ENCODE results near the gene USP44. TPM values are rescaled to one million over a fixed set of nuclear protein-coding genes. Genes with fewer than 3 reads are reported as not detected.

USP44 gene
- total RNA-seq, 1 experiment from 2014 or later = 0.17 TPM

GRCh38 chr12:95473884-95474659, 77.2 kb downstream of the USP44 start, which contains the start of gene METAP2 (continued):
- TF ChIP-seq POLR2AphosphoS5 (IDR thresholded peaks at IDR 0.05; ENCODE audit: low read depth, low read length) (peak; percentile 97), ATF3 (IDR thresholded peaks at IDR 0.05) (no peak), SP1 (IDR thresholded peaks at IDR 0.05; ENCODE audit: low read depth) (peak; percentile 52), SRF (IDR thresholded peaks at IDR 0.05; ENCODE audit: low read depth) (0 out of 2 replicates have a peak, but pooled peaks have one; percentile 12)

GRCh38 chr12:95473231-95473883, 77.9 kb downstream of the USP44 start:
- Histone ChIP-seq H2AFZ (ENCODE audit: low read depth, low read length, poor library complexity, severe bottlenecking) (peak overlapping the region; percentile 91), H4K20me1 (ENCODE audit: insufficient read depth) (peaks cover 4% of the 10 kb centered on the region; the same call in 1 of the 2 replicates)
- no peak for TF ChIP-seq SRF (IDR thresholded peaks at IDR 0.05; ENCODE audit: low read depth)
- TF ChIP-seq RAD21 (IDR thresholded peaks at IDR 0.05; ENCODE audit: low read depth) = 0 out of 2 replicates have a peak, but pooled peaks have one; percentile 3
- no peak for TF ChIP-seq ZBTB33 (IDR thresholded peaks at IDR 0.05; ENCODE audit: extremely low read depth, insufficient replicate concordance, low read length)

More at GRCh38 chr12:95473231-95473883, 77.9 kb downstream of the USP44 start:
- POLR2A ChIA-PET = interaction anchor here (0.6 to 2.0 kb wide), 20 partner anchors 9 to 387 kb away, joined by 3 to 11 read pairs (median 4); no protein-coding TSS in a partner anchor
- no peaks in the 10 kb centered on the region for H3K9me2 ChIP-seq (ENCODE audit: insufficient read depth)
- peak overlapping the region; percentile 94 to 98 for H3K4me3 ChIP-seq (replicated peaks in 1 of 2; ENCODE audit: low read depth in 1 of 2, low read length in 2 of 2)
- peak overlapping the region; percentile 99 for H3K9ac ChIP-seq (ENCODE audit: low read length)
- H3K4me2 ChIP-seq (ENCODE audit: low read length) = peak overlapping the region; percentile 84
- peaks cover 51% of the 10 kb centered on the region for H3K79me2 ChIP-seq (ENCODE audit: insufficient read depth, low read length)
- no peaks in the 10 kb centered on the region for H3K9me3 ChIP-seq (ENCODE audit: control insufficient read depth in 1 of 2, insufficient read depth in 1 of 2, low read depth in 1 of 2, low read length in 2 of 2)
- CTCF ChIA-PET = interaction anchor here (1.0 to 1.1 kb wide), 3 partner anchors 61 to 445 kb away, joined by 4 to 5 read pairs (median 4); no protein-coding TSS in a partner anchor
- H3K4me1 ChIP-seq (ENCODE audit: control insufficient read depth in 1 of 2, insufficient read depth in 2 of 2, low read length in 2 of 2) = peaks cover 9 to 33% of the 10 kb centered on the region in 2 experiments
- no peaks in the 10 kb centered on the region for H3K27me3 ChIP-seq (ENCODE audit: insufficient read depth, low read length)
- ATAC-seq (peak; percentile 53), DNase-seq (ENCODE audit: low read depth, low spot score) (peak; percentile 19)
- RAD21 ChIA-PET (ENCODE audit: low non-redundant PET in 1 of 2, low total read pairs in 2 of 2, uncharacterized antibody in 2 of 2, unreplicated experiment in 2 of 2) = no interaction called here
- TSS peak; percentile 95 for BruUV-seq (replicated peaks)
- H3K36me3 ChIP-seq (ENCODE audit: control insufficient read depth in 1 of 2, insufficient read depth in 2 of 2, low read length in 2 of 2) = peaks cover 14 to 27% of the 10 kb centered on the region in 2 experiments
- intact Hi-C loops (cut with micrococcal nuclease) = no loop called here
- H3K27ac ChIP-seq (ENCODE audit: low read depth, low read length) = peak overlapping the region; percentile 77
